GM19455 (cell line): ENCODE results near the gene ANKRD11.

Experiments used
- ATAC-seq: cut with Tn5 transposase; IDR thresholded peaks from one replicate; pipeline ENCODE4 v1.9.1; 2021; ENCODE audit not compliant: unreplicated experiment

Gene ANKRD11

DNA sequence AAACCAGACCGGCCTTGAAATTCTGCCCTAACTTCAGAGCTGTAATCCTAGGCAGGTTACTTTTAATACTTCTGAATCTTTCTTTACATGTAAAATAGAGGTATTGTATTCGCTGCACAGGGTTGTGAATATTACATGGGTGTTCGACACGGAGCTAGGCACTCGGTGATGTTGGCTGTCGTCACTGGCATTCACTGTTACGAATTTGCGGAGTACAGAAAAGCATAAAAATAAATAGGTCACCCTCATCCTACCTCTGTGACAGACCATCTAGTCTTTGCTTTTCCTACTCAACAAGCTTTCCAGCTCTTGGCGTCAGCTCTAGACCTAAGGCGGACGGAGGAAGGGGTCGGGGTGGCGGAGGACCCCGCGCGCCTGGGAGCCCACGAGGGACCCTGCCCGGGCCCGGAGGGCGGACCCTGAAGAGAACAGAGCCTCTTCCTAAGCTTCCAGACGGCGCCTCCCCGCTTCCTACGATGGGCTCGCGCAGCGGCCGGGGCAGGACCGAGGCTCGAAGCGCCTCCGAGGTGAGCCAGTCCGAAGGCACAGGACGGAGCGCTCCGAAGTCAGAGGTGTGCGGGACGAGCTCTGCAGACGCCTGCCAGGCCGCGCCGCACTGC lies 17.0 kb upstream of the ANKRD11 start:
- no peak for ATAC-seq

DNA sequence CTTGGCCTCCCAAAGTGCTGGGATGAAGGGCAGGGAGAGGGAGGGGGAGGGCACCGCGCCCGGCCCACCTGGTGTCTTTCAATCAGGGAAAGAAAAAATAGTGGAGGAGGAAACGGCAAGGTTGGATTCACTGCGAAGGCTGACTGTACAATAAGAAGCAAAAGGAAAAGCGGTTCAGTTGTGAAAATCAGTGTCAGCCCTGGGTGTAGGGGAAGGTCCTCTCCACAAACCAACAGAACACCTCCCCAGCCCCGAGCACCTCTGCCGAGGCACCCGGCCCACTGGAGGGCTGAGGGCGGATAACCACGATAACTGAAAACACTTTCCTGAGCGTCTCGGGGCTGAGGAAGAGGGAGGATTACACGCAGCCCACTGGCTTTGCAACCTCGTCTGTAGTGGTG lies 16.4 kb upstream of the ANKRD11 start:
- ATAC-seq = no peak

DNA sequence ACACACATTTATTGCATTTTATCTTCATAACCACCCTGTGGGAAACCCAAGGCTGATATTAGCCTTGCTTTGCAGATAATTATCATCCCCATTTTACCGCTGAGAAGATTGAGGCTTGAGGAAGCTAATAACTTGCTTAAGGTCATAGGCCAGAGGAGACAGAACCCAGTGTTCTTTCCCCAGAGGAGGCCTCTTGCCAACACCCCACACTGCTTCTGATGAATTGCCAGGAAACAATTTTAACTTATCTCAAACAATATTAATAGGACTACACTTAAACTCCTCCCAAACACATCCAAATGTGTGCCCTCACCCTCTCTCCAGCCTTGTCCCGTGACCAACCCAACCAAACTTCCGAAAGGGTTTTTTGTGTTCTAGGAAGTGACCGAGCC lies 15.7 kb upstream of the ANKRD11 start:
- ATAC-seq = no peak

DNA sequence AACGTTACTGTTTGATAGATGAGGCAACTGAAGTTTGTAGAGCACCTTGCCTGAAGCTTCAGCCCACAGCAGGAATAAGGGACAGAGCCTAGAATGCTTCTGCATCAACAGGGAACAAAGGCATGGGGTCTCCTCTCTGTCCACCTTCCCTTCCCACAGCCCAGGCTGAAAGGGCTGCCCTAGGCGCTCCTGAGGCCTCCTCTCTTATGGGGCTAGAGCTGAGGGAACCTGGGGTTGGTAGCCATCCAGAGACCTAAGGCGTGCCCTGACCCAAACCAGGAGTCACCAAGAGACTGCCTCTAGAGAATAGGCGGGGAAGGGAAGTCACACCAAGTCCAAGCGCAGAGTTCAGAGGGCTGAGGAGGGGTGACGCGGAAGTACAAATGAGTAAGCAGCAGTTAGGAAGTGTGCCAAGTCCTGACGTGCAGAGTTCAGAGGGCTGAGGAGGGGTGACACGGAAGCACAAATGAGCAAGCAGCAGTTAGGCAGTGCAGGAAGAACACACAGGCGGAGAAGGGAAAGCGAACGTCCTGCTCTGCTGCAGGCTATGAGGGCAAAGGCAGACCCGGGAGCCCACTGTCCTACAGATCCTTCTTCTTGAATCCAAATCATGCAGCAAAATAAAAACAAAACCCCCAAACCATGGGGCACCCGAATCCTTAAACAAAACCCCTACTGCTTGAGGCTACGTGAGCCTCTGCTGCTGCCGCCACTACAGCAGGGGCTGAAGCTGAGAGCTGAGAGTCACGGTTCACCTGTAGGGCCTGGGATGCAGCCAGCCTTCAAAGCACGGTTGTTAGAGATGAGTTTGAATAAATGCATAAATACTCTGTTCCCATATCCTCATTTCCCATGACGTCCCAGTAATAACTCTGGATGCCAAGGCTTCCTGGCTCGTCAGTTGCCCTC lies 15.1 kb upstream of the ANKRD11 start:
- ATAC-seq = no peak

DNA sequence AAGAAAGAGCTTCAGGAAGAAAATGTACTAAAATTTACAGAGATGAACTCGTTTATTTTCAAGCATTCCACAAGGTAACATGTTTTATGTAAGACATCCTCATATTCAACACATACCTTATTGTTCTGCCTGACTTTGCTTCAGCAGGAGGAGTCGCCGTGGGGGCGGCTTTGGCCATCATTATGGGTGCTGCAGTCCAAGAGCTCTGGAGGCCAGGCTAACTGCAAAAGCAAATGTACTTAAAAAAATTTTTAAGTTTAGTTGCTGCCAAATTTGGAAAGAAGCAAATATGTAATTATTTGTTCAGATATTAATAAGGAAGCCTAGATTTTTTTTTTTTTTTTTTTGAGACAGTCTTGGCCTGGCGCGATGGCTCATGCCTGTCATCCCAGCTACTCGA lies 13.7 kb upstream of the ANKRD11 start:
- ATAC-seq = no peak

DNA sequence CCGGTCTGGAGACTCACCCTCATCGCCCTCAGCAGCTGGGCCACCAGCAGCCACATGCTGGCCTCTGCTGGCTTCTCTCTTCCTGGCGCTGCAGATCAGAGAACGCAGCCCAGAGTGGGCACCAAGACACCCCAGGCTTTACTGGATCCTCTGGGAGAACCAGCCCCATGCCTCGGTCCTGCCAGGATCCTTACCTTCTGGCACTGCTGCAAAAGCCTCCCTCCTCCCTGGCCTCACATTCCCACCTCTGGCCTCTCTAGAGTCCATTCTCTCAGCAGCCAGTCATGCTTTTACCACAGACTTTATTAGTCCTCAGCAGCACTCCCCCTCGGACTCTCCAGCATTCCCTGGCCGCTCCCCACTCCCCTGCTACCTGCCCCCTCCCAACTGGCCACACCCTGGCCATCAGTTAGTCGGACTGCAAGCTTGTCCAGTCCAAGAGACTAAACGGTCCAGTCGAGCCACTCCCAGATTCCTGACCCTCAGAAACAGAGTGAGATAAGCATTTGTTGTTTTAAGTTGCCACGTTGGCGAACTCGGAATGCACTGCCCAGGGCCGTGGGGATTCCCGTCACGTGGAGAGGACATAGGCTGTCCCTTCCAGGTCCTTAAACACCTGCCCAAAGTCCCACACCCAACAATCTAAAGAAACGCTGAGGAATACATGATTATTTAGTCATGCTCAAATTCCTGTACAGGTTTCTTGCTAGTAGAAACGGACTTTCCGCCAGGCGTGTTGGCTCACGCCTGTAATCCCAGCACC lies 11.9 kb upstream of the ANKRD11 start:
- no peak for ATAC-seq

DNA sequence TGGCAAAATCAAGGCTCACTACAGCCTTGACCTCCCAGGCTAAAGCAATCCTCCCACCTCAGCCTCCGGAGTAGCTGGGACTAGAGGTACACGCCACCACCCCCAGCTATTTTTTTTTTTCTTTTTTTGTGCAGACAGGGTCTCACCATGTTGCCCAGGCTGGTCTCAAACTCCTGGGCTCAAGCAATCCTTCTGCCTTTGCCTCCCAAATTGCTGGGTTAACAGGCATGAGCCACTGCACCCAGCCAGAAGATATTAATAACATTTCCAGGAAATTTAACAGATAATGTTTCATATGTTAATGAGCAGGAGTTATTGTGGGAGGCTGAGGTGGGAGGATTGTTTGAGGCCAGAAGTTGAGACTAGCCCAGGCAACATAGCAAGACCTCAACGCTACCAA lies 9.4 kb upstream of the ANKRD11 start:
- no peak for ATAC-seq

DNA sequence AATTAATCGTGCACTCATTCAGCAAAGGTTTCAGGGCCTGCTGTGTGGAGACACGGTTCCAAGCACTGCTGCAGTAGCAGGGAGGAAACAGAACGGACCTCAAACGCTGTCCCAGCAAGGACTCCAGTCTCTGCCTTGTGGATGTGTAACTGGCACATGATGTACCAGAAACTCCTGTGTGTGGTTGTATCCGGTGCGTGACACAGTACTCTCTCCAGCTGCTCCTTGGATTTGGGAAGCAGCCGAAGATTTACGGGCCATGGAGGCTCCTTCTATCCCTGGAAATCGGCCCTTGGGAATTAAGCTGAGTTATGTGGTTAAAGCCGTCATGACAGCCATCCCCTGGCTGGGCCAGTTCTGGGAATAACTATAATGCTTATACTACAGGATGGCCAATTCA lies 8.5 kb upstream of the ANKRD11 start:
- no peak for ATAC-seq

DNA sequence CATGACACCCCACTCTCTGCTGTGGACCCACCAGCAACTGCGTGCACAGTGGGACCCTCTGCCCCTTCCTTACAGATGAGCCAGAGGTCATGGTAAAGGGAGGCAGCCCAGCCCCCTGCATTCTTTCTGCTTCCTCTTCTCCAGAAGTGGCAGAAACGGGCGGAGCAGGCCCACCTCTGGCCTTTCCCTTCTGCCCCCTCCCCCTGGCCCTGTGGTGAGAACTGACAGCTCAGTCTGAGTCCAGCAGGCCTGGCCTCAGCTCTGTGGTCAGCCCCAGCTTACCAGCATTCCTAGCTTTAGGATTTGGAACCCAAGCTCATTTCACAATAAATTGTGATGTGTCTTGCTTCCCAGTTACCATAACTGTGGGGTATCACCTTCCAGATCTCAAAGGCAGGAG lies 4.8 kb upstream of the ANKRD11 start:
- no peak for ATAC-seq

DNA sequence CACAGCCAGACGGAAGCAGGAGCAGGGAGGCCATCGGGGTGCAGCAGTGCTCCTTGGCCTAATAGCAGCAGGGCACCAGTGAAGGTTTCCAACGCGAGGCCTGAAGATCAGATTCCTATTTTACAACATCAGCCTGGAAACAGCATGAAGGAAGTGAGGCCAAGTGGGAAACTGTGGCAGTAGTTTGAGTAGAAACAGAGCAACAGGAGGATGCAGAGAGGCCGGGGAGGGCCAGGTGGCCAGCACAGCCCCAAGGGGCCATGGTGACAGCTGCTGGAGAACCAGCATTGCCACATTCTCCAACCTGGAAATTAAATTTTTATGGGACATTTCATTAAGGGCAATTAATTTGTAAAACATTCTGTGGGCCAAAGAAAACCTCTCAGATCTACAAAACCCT lies 3.4 kb upstream of the ANKRD11 start:
- ATAC-seq = no peak

DNA sequence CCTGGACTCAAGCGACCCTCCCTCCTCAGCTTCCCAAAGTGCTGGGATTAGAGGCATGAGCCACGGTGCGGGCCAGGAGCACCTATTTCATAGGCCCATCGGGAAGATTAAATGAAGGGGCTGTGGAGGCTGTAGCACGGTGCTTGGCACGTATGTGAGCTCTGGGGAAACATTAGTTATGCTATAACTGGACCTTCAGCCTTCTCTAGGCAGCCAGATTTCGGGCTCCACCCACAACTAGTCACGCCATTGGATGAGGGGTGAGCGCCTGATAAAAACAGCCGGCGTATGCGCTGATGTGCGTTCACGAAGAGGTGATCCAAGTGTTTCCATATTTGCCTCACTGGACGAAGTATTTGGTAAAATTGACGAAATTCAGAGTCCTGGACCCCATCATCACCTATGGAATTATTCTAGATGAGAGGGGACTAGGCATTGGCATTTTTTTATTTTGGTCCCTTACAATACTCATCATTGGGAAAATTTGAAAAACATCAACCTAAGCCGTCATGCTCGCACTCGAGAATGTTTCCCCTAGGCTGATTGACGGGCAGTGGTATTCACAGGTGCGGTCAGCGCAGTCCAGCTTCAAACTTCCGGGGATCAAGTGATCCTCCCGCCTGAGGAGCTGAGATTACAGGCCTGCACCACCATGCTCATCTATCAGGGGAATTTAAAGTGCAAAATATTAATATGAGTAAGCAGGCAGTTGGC lies 1.8 kb upstream of the ANKRD11 start:
- ATAC-seq = no peak

DNA sequence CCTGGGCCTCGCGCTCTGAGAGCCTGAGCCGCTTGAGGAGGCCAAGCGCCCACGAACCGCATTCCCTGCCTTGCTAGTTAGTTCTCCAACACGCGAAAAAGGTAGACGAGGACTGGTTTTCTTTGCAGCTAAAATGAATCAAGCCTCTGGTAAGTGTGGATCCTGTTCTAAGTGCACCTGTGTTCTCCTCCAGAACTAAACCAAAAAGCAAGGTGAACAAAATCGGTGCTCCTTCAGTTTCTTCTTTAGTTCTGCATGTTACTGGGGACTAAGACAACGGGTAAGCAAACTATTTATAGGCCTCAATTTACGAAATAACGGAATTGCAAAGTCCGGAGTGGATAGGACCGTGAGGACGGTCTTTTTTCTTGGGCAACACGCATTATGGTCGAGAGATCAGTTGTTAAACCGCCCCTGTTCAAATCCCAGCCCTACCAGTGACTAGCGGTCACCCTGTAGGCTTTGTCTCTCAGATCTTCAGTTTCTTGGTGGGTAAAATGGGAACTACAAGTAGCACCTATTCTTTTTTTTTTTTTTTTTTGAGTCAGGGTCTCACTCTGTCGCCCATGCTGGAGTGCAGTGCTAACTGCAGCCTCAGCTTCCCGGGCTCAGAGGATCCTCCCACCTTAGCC lies 993 bp upstream of the ANKRD11 start:
- ATAC-seq = no peak

DNA sequence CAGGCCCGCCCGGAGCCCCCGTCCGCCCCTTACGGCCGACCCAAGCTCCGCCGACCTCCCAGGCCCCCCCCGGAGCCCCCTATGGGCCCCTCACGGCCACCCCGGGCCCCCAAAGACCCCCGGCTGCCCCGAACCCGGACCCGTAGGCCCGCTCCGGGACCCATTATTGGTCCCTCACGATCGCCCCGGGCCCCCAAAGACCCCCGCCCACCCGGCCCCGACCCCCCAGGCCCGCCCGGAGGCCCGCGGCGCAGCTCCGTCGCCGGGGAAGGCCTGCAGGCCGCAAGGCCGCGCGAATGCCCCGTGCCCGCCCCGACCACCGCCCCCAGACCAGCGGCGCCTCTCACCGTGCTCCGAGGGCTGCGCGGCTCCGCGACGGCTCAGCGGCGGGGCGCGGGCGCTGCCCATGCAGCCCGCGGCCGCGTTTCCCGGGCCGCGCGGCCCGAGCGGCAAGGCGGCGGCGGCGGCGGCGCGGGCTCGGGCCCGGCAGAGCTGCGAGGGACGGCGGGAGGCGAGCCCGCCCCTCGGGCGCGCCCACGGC lies 393 bp downstream of the ANKRD11 start:
- no peak for ATAC-seq

DNA sequence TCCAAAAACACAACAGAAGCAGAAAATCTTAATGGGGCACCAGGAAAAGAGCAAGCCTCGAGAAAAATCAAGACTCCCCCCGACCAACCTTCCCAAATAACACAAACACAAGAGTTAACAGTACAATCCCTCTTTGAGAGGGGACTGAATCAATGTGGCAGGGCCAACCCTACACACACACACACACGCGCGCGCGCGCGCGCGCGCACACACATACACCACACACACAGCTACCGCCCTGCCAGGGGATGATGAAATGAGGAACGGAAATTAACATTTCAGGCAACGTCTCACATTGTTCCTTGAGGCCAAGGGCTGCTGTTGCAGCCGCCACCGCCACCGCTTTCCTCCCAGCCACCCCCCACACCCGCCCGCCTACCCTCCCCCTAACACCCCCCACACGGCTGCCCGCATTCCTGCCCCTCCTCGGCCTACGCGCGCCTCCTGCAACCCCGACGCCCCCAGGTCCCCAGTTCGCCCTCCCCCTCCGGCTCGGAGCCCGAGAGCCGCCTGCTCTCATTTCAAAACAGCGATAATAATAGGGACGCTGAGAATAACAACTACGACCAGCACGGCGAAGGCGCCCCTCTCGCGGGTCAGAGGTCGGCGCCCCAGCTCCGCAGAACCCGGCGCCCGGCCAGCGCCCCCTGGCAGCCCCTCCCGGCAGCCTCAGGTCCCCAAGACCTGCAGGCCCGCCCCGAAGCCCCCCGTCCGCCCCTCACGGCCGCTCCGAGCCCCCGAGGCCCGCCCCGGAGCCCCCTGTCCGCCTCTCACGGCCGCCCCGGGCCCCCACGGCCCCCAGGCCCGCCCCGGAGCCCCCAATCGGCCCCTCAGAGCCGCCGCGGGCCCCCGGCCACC lies 1.1 kb downstream of the ANKRD11 start:
- ATAC-seq = no peak

DNA sequence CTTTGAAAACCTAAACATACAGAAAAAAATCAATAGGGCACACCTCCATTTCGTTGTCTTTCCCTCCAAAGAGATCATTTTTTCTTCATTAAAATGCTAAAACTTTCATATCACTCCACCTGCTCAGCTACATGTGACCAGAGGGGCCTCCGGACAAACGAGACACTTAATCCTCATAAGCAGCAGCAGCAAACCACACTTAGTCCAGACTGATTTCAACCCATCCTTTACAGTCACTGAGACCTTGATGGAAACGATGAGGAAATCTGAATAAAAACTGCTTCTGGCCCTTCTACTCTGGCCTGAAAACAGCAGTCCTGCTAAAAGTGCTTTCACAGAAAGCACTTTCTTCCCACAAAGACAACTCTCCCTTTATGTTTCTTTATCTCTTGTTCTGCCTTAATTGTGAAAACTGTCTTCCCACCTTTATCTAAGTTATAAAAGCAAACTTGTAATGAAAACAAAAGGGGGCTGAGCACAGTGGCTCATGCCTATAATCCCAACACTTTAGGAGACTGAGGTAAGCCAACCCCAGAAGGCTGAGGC lies 4.6 kb downstream of the ANKRD11 start:
- ATAC-seq = no peak

DNA sequence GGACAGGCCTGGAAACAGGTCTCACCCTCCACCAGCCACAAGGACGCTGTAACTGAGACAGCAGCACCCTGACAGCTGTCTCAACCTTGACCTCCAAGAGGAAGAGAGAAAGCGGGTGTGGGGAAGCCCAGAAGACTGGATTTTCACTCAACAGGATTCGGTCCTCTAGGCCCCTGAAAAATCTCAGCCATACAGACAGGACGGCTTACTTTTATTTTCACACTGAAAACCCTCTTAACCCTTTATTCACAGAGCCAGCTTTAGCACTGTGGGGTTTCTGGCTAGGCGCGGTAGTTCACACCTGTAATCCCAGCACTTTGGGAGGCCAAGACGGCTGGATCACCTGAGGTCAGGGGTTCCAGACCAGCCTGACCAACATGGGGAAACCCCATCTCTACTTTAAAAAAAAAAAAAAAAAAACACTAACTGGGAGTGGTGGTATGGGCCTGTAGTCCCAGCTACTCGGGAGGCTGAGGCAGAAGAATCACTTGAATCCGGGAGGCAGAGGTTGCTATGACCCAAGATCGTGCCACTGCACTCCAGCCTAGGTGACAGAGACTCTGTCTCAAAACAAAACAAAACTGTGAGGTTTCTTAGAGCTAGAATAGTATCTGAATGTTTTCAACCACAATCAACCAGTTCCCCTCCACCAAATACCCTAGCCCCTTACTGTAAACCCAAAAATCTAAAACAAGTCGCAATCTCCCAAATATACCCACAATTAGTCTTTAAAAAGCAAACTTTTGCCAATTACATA lies 5.3 kb downstream of the ANKRD11 start:
- no peak for ATAC-seq

DNA sequence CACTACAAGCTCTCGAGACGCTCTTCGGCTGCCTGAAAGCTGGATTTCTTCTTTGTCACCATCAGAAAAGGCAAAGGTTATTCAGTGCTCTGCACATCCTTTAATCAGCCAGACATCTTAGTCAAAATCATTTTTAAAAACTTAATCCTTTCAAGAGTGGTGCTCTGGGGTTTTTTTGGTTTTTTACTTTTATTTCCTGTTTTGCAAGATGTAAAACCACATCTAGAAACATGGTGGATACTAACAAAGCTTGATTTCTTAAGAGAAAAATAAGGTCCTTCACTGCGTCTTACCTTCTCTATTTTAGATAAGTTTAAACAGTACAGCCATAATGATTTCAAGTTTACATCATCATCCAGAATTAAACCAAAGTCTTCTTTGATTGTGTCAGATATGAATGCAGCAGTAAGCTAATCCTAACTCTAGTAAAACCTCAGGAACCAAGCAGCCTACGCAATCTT lies 6.3 kb downstream of the ANKRD11 start:
- ATAC-seq = no peak

DNA sequence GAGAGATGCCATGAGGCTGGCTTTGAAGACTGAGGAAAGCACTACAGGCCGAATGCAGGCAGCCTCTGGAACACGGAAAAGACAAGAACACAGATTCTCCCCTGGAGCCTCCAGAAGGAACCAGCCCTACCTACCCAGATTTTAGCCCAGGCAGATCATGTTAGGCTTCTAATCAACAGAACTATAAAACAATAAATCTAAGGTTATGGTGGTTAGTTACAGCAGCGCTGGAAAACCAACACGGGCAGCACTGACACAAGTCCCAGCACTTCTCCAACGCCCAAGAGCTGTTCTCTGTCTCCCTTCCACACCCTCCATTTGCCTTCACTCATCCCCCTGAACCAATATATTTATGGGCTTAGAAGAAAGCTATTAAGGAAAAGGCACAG lies 7.5 kb downstream of the ANKRD11 start:
- no peak for ATAC-seq
